HG03025 (cell line): ENCODE measurements around the gene MAGEC2.

Experiments used
- ATAC-seq: cut with Tn5 transposase; IDR thresholded peaks from one replicate; pipeline ENCODE4 v1.9.1; 2021; ENCODE audit warnings: mild to moderate bottlenecking, moderate library complexity; ENCODE audit not compliant: unreplicated experiment, low FRiP score

The MAGEC2 gene, protein sequence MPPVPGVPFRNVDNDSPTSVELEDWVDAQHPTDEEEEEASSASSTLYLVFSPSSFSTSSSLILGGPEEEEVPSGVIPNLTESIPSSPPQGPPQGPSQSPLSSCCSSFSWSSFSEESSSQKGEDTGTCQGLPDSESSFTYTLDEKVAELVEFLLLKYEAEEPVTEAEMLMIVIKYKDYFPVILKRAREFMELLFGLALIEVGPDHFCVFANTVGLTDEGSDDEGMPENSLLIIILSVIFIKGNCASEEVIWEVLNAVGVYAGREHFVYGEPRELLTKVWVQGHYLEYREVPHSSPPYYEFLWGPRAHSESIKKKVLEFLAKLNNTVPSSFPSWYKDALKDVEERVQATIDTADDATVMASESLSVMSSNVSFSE

GRCh38 chrX:142204522-142205433, at the start of gene MAGEC2:
TSS of gene MAGEC2 (minus strand) at chrX:142205290. CDS start at chrX:142203987, 1,303 bp downstream.
- ATAC-seq: no peak

- ATAC-seq: no peak
Measured at GRCh38 chrX:142251680-142252079, 46.6 kb upstream of the MAGEC2 start.

- no peak for ATAC-seq
Measured at GRCh38 chrX:142251202-142251601, 46.1 kb upstream of the MAGEC2 start.

DNA sequence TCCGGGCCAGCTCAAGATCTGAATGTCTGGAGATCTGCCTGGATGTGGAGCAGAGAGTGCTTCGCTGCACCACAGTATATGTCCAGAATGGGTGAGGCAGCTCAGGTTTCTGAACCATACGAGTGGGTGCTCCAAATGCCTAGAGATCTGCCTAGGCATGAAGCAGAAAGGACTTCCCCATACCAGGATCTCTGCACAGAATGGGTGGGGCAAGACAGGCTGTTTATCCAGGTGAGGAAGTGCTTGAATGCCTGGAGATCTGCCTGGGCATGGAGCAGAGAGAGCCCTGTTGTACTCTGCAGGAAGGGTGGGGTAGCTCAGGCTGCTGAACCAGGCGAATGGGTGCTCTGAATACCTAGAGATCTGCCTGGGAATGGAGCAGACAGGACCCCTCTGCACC, 45.4 kb upstream of the MAGEC2 start:
- no peak for ATAC-seq

GRCh38 chrX:142249721-142250120, 44.6 kb upstream of the MAGEC2 start:
- no peak for ATAC-seq

DNA sequence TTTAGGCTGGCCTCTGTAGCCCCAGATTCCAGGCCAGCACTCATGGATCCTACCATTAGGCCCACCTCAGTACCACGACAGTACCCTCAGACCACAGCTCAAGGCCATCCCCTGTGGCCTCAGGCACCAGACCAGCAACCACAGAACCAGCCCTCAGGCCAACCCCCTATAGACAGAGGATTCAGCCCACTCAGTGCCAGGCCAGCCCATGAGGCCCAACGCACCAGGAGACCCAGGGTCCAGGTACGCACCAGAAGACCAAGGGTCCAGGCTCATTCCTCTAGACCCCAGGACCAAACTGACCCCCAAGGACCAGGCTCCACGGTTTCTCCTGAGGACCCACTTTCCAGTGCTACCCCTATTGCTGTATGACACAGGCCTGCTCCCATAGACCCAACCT, 39.5 kb upstream of the MAGEC2 start:
- ATAC-seq: no peak

DNA sequence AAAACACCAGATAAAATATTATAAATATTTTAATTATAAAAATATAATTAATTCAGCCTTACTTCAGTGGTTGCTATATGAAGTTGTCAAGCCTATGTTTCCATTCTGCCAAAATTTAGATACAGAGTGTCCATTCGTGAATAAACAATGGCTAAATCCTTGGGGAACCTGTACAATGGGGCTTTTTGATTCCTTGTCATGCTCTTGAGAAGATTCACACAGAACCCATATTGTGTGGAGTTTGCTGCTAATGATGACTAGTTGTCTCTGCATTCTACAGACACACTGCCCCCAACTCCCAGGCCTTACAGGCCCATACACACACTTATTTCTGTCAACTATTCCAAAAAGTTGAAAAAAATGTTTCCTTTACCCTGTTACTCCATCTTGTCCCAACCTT, 33.4 kb upstream of the MAGEC2 start:
- ATAC-seq: no peak

DNA sequence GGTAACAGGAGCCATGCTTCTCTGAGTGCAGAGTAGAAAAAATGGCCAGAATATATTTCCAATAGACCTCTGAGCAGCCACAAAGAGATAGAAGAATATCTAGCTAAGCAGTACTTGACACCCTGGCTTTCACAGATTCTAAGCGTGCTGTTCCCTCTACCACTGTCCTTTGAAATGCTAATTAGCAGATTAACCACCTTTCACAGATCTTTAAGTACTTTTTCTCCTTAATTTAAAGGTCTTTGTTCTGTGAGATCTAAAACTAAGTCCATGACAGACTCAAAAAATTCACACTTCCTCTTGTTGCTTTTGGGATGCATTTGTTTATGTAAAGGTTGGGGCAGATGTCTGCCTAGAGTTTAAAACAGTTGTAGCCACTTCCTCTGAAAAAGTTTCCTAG, 28.3 kb upstream of the MAGEC2 start:
- ATAC-seq: no peak

GRCh38 chrX:142214081-142214480, 9.0 kb upstream of the MAGEC2 start:
- no peak for ATAC-seq

DNA sequence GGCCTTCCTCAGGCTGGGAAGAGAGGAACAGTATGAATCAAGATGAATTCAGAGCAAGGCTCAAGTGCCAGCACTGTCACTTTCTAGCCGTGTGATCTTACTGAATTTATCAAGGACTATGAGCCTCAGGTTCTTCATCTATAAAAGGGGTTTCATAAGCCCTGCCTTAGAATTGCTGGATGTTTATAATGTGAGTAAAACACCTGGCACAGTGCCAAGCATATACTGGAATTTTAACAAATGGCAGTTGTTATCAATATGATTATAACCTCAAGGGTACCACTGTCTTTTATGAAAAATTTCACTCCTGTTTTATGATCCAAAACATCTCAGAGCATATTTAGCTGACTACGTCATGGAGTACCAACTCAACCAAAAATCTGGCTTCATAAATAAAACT, 4.0 kb downstream of the MAGEC2 start:
- ATAC-seq: no peak

DNA sequence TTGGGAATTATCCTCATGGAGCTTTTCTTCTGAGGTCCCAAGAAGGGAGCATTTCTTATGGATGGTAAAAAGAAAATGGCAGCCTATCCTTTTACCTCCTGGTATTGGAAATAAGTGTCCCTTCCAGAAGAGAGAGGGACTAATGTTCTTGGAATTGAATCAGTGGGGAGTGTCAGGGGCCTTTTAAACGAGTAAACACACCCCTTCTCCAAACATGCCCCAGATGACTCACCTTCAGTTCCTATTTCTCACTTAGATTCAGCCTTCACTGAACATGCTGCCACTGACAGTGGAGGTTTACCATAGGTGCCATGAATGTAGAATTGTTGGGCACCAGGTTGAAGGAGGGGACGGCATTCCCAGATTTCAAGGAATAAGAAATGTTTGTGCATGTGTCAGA, 19.0 kb downstream of the MAGEC2 start:
- ATAC-seq: no peak

GRCh38 chrX:142184756-142185602, 20.1 kb downstream of the MAGEC2 start:
- no peak for ATAC-seq

DNA sequence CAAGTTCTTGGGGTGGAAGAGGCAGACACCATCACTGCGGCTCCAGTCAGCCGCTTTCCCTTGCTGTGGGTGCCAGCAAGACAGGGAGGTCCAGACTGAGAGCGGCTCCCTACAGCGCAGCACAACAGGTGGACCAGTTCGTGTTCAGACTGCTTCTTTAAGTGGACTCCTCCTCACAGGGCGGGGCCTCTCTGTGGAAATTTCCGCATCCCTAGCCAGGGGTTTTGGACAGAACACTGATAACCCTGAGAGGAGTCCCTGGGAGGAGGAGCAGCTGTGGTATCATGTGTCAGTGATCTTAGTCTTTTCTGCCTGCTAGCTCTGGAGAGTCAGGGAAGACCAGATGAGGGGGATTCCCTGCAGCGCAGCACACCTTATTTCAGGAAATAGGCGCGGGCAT, 48.5 kb downstream of the MAGEC2 start:
- ATAC-seq: no peak
